ENCODE results near the gene CCDC39.

GRCh38 chr3:180631317-180631716 lies 48.0 kb downstream of the CCDC39 start:
- TF ChIP-seq, protein P1, sequence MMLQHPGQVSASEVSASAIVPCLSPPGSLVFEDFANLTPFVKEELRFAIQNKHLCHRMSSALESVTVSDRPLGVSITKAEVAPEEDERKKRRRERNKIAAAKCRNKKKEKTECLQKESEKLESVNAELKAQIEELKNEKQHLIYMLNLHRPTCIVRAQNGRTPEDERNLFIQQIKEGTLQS (CRISPR knock-in tag; IDR thresholded peaks at IDR 0.05), result no peak
- TF ChIP-seq TAF1 (CRISPR knock-in tag; IDR thresholded peaks at IDR 0.05) (no peak), ZNF713 (CRISPR knock-in tag; IDR thresholded peaks at IDR 0.05) (no peak), XBP1 (CRISPR knock-in tag; IDR thresholded peaks at IDR 0.05) (no peak), TOE1 (CRISPR knock-in tag; IDR thresholded peaks at IDR 0.05) (no peak)

Measured in HepG2 (cell line).